HG03442 (cell line): ENCODE data around the gene SLC46A1.

ENCODE experiments used
- ATAC-seq: cut with Tn5 transposase; IDR thresholded peaks from one replicate; pipeline ENCODE4 v1.9.1; 2021; ENCODE audit warnings: mild to moderate bottlenecking, moderate library complexity; ENCODE audit not compliant: unreplicated experiment

The SLC46A1 gene

DNA sequence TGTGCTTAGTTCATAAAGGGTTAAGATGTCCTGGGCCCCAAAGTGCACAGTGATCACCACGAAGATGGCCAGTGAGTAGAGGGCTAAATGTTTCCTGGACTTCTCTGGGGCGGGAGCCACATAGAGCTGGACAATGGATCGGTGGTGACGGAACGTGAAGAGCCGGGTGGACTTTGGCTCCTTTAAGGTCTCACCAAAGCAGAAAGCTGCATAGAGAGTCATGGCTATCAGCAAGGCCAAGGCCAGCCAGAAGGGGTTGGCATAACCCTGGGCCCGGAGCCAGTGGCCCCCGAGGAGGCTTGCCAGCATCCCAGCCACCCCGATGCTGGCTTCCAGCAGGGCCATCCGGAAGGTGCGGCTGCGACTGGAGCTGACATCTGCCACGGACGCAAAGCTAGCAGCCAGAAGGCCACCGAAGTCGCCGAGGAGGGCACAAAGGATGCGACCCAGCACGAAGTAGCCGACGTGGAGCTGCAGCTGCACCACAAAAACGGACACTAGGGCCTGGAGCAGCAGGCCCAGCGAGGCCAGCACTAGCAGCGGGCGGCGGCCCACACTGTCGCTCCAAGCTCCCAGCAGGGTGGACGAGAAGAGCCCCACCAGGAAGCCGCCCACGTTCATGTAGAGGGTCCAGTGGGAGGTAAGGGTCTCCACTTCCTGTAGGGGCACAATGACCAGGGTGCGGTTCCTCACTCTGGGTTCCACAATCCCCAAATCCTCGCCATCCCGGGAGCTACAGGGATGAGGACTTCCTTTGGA lies 1.0 kb downstream of the SLC46A1 start:
- ATAC-seq, result no peak

DNA sequence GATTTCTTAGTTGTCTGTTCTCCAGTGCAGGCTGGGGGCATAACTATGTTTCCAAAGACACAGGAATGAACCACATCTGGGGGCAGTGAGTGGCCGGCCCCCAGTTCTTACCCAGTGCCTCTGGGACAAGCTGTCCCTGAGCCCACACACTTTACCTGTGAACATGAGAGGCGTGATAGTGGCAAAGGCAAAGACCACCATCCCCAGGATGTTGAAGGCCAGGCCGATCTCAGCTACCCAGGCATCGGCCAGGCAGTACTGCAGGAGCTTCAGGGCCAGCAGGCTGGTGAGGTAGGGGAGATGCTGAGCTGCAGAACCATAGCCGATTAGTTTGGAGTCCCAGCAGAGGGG lies 1.6 kb downstream of the SLC46A1 start:
- ATAC-seq, result no peak

DNA sequence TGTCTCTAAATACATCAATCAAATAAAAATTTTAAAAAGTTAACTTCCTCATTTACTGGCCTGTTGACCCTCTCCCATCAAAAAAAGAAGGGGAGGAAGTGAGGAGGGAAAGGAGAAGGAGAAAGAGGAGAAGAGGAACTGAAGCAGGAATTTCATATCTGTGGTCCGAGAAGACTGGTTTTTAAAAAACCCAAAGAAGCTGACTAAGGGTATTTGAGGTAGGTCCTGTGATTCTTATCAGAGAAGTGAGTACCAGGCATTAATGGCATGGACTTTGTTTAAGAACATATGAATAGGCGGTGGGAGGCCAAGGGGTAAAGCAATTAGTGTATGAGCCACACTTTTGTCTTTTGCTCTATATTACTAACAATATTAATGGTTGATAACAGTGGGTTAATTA lies 2.0 kb downstream of the SLC46A1 start:
- no peak for ATAC-seq

DNA sequence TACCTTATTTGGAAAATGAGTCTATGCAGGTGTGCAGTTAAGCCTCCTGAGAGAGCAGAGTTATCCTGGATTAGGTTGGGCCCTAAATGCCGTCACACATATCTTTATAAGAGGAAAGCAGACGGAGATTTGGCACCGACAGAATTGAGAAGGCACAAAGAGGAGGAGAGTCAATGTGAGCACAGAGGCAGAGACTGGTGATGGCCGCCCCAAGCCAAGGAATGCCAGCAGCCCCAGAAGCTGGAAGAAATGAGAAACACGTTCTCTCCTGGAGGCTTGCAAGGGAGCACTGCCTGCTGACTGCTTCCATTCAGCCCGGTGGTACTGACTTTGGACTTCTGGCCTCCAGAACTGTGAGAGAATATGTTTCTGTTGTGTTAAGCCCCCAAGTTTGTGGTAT lies 3.2 kb downstream of the SLC46A1 start:
- no peak for ATAC-seq

DNA sequence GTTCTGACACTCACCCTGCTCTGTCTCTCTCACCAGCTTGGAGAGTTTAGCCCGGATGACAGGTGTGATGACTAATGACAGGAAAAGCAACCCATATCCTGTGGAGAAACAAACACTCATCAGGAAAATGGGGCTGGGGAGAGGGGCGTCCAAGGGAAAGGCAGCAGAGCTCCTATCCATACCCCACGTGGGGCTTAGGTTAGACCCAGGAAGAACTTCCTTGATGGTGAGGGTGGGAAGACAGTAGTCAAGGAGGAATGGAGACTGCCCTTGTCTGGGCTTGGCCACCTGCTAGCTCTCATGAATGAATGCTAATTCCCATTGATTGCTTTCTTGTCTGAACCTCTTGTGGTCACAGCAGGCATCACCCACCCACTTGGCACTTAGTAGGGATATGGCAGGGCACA lies 3.8 kb downstream of the SLC46A1 start:
- ATAC-seq, result no peak

DNA sequence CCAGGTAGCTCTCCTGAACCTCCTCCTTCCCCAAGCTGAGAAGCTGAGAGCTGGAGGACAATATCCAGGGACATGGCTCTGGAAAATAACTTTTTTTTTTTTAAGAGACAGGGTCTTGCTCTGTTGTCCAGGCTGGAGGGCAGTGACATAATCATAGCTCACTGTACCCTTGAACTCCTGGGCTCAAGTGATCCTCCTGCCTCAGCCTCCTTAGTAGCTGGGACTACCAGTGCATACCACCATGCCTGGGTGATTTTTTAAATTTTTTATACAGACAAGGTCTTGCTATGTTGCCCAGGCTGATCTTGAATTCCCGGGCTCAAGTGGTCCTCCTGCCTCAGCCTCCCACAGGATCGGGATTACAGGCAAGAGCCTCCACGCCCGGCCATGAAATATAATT lies 6.2 kb downstream of the SLC46A1 start:
- no peak for ATAC-seq

DNA sequence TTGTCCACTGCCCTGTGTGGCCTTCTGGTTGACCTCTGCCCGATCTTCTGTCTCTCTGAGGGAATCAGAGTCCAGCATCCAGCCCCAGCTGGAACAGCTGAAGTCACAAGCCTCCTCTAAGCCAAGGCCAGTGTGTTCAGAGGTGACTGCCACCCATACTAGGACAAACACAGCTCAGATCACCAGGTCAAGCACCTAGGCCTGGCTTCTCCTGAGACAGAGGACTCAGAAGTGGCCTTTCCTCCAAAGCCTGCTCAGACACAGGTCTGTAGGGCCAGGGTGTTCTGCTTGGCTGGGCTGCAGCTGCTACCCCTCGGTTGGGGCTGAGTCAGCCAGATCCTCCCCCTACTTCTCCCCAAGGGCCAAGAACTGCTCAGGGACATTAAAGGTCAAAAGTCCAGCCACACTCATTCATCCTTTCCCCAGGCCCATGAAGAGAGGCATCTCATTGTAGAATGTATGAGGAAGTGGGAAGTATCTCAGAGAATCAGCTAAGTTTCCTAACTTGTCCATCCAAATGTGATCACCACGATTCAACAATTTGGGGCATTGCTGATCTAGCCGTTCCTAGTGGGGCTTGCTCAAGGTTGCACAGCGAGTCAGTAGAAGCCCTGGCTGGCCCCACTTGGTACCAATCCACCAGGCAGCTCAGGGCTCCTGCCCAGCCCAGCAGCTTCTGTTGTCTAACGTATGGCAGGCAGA lies 7.6 kb downstream of the SLC46A1 start:
- ATAC-seq, result no peak

DNA sequence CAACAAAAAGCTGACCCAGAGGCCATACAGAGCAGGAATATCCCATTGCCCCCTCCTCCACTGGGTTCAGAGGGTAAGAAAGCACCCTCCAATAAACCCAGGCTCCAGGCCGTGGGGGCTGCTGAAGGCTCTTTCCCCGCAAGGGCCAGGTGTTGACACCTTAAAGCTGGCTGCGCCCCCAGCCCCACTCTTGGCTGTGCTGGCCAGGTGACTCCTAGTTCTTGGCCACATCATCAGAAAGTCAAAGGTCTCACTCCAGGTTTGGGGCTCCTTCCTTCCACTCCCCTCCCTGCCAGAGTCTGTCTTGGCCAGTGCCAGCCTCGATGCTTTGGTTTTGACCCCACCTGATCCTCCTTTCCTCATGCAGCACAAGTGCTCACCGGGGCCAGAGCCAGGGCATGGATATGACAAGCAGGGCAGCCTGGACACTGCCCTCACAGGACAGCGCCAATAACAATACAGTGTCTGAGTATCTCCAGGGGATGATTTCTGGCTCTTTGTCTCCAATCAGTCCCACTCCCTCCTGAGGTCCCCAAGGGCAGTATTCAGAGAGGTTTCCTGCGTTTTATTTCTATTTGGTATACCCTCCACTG lies 8.2 kb downstream of the SLC46A1 start:
- no peak for ATAC-seq

DNA sequence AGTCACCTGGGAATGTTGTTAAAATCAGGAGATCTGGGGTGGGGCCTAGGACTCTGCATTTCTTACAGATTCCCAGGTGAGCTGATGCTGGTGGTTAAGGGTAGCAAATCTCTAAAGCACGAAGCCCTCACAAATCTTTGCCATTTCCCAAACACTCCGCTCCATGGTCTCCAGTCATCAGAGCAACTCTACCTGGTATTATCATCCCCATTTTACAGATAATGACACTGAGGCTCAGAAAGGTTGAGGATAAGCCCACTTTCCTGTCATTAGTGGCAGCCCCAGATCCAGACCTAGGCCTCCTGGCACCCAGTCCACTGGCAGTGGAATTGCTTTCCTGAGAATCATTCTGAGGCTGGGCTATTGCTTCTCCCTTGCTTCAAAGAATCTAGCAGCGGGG lies 8.7 kb downstream of the SLC46A1 start:
- ATAC-seq, result no peak

DNA sequence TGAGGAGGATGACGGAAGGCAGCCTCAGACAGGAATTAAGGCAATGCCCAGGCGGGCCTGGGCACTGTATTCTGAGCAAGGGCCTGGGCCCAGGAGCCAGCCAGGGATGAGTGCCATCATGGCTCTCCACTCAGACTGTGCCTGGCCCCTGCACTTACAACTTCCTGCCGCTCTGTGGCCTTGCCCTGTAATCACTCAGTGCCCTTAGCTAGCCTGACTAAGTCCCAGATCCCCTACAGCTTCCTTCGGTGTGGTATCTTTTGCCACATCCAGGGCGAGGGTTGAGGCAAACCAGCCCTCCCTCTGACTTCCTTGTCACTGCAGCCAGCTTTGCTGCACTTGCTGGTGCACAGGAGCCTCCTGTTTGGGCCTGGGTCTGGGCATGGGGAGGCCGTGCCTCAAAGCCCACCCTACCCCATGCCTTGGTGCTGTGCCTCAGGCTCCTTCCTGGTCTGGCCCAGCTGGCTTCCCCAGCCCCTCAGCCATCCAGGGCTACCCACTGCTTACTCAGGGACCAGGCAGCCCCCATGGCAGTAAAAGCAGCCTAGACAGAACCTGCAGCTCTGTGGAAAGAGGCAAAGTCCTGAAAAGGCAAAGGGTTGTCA lies 9.3 kb downstream of the SLC46A1 start:
- no peak for ATAC-seq

DNA sequence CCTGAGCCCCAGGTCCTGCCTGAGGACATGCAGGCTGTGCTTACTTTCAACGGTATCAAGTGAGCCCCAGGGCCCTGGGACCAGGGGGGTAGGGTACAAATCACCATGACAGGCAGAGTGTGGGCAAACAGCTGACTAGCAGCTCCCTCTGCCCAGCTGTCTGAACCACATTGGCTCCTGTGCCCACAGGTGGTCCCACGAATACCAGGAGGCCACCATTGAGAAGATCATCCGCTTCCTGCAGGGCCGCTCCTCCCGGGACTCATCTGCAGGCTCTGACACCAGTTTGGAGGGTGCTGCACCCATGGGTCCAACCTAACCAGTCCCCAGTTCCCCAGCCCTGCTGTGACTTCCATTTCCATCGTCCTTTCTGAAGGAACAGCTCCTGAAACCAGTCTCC lies 10.0 kb downstream of the SLC46A1 start:
- ATAC-seq, result no peak

DNA sequence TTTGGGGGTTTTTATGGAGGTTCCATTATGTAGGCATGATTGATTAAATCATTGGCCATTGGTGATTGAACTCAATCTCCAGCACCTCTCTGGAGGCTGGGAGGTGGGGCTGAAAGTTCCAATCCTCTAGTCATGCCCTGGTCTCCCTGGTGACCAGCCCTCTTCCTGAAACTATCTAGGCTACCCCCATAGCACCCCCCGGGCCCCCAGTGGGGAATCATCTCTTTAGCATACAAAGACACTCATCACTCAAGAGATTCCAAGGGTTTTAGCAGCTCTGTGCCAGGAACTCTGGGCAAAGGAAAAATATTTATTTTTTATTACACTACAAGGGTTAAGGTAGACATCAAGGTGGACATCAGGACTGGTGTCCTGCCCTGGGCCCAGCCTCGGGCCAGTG lies 10.6 kb downstream of the SLC46A1 start:
- no peak for ATAC-seq

DNA sequence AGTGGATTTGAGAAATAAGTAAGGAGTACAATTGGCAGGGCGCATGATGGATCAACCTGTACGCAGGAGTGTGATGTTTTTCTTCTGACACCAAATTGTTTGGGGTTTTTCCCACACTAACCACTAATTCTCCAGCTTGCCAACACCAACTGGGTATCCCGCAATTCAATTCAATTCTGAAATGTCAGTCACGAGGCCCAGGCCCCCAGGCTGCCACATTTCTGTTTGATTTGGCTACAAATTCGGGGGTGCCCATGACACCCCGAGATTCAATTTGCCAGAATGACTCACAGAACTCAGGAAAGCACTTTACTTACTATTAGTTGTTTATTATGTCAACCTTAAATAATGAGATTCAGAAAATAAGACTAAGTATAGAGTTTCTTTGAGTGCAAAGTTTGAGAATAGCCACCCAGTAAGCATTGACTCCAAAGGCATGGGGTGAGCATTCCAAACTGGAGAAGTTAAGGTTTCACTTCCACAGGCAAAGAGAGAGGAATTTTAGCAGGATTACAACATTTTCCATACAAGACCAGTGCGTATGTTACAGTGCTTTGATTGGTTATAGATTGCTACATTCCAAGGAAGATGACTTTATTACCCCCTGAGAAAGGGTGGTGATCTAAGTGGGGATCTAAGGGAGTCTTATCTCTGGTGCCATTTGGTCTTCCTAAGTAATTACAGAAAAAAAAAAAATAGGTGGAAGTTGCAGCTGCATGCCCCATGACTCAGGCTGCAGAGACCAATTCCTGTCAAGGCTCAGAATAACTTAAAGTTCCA lies 11.5 kb downstream of the SLC46A1 start:
- no peak for ATAC-seq

DNA sequence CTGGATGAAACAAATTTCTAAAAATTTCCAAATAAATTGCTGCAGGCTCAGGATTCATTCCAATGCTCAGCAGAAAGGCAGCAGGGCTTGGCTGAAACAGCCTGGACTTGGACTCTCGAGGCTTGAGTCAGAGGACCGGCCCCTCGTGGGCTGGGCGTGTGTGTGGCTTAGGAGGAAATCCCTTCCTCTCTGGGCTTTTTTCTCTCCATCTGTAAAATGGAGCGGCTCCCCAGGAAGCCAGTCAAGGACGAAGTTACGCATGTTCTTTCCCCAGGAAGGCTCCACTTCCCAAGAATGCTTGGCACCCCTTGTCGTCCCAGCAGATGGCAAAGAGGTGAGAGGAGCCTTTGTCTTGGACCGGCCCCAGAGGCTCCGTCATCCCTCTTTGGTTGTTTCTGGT lies 13.5 kb downstream of the SLC46A1 start:
- ATAC-seq, result no peak

DNA sequence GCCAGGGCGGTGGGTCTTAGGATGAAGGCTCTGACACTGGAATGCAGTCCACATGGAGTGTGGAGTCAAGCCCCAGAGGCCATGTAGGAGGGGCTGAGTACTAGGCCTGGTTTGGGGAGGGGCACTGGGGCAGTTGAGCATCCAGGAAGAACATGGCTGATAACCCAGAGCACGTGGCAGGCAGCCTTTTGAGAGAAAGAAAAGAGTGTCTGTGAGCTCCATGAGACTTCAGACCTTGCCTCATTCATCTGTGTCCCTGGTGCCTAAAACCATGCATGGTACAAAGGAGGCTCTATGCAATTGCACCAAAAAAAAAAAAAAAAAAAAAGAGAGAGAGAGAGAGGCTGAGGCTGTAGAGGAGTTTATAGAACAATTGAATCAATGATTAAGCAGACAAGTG lies 14.6 kb downstream of the SLC46A1 start:
- no peak for ATAC-seq

DNA sequence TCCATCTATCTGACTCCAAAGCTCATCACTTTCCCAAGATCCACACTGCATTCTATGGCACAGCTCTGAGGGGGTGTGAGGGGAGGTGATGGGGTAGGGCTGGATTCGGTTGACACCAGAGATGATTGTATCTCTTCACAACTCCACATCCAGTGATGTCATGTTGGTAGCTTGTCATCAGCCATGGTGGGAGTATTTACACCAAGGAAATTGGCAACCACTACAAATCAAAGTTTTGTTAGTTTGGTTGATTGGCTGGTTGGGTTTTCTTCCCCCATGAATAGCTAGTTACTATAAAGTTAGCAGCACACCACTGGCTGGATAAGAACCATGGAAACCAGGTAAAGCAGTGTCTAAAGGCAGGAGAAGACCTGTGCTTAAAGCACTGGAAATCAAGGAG lies 15.0 kb downstream of the SLC46A1 start:
- no peak for ATAC-seq

DNA sequence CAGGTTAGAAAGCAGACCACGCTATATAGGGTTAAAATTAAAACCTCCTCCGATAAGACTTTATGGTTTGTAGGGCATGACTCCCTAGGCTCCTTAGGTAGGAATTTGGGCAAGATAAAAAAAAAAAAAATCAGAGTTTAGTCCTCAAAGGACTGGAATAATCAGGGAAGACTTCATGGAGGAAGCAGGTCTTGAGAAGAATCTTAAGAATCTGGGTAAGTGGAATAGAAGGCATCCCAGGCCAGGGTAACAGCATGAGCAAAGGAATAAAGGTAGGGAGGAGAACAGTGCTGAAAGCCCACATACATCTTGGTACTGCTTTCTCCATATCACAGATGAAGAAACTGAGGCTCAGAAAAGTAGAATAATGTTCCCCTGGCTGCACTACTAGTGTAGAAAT lies 15.4 kb downstream of the SLC46A1 start:
- ATAC-seq, result no peak

DNA sequence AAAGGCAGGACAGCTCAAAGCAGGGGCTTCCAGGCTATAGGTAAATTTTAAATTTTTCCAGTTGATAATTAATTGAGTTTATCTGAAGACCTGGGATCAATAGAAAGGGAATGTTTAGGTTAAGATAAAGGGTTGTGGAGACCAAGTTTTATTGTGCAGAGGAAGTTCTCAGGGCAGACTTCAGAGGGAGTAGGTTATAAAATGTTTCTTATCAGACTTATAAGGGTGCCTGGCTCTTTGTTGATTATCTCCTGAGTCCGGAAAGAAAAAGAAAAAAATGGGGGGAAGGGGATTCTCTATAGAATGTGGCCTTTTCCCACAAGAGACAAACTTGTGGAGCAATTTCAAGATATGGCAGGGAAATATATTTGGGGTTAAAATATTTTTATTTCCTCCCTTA lies 15.9 kb downstream of the SLC46A1 start:
- no peak for ATAC-seq

DNA sequence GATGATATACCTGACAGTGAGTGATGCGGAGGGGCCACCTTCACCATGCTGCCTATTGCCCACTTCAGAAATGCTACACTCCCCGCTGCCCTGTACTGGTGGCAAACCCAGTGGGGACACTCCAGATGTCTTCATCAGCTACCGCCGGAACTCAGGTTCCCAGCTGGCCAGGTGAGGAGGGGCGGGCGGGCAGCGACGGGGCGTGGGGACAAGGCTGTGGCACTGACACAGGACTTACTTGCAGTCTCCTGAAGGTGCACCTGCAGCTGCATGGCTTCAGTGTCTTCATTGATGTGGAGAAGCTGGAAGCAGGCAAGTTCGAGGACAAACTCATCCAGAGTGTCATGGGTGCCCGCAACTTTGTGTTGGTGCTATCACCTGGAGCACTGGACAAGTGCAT lies 17.9 kb downstream of the SLC46A1 start:
- no peak for ATAC-seq

DNA sequence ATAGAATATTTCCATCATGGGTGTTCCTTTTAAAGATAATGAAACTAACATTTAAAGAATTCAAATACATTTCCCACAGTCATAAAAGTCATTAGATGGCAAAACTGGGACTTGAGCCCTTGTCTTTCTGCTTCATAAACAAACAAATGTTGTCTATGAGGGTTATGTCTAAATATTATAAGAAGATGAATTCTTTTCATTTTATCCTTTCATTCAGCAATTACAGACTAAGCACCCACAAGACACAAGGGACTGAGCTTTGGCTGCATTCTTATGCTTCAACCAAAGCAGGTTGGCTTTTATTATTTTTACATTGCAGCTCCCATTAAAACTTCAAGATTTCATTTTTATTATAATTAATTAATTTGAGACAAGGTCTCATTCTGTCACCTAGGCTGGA lies 19.6 kb downstream of the SLC46A1 start:
- ATAC-seq, result no peak

DNA sequence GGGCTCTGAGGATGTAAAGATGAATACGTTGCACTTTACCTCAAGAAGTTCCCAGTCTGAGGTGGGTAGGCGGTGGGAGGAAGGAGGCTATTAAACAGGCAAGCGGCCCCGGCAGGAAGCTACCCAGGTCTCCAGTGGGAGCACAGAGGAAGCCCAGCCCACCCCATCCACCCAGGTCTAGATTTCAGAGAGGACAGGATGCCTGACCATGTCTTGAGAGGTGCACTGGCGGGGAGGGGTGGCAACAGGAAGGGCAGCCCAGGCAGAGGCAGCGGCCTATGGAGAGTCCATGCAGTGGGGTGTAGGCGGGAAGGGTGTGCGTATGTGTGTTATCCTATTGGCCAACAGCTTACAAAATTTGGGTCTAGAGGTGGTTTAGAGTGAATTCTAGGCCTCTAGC lies 20.6 kb downstream of the SLC46A1 start:
- no peak for ATAC-seq
